Memory B cell (primary cell): Measurements from ENCODE around the gene IKZF1.

Source experiments
- ATAC-seq: fragments of 150-1000 bp; cut with Tn5 transposase; 2 replicates; pipeline ENCODE4 v1.10.0; 2021; ENCODE audit warnings: low read depth, mild to moderate bottlenecking, moderate library complexity
- DNase-seq, 2 donors: peaks; one replicate each; pipeline ENCODE4 v3.0.0; 2022; ENCODE audit warnings: low spot score in 2 of 2
- H3K27ac Mint-ChIP-seq: one replicate; pipeline ENCODE4 v1.8.0; 2022; ENCODE audit warnings: mild to moderate bottlenecking, moderate library complexity, mixed read lengths
- H3K27me3 Mint-ChIP-seq: one replicate; pipeline ENCODE4 v1.8.0; 2022; ENCODE audit warnings: mixed read lengths
- H3K36me3 Mint-ChIP-seq: one replicate; pipeline ENCODE4 v1.8.0; 2022; ENCODE audit warnings: mild to moderate bottlenecking, mixed read lengths
- H3K4me1 Mint-ChIP-seq: one replicate; pipeline ENCODE4 v1.8.0; 2022; ENCODE audit warnings: mixed read lengths
- H3K4me3 Mint-ChIP-seq: one replicate; pipeline ENCODE4 v1.8.0; 2022; ENCODE audit warnings: mild to moderate bottlenecking, moderate library complexity, mixed read lengths
- H3K9me3 Mint-ChIP-seq: one replicate; pipeline ENCODE4 v1.8.0; 2022; ENCODE audit warnings: mixed read lengths

Gene IKZF1

GRCh38 chr7:50356212-50356944, 51.9 kb downstream of the IKZF1 start:
- H3K27me3 Mint-ChIP-seq = no peaks in the 10 kb centered on the region
- no peak overlapping the region for H3K4me3 Mint-ChIP-seq
- DNase-seq (no peak), ATAC-seq (no peak)
- peaks cover 51% of the 10 kb centered on the region for H3K36me3 Mint-ChIP-seq
- H3K9me3 Mint-ChIP-seq = no peaks in the 10 kb centered on the region
- H3K27ac Mint-ChIP-seq = peak overlapping the region; percentile 88
- peaks cover 57% of the 10 kb centered on the region for H3K4me1 Mint-ChIP-seq

GRCh38 chr7:50356945-50357268, 52.4 kb downstream of the IKZF1 start:
- ATAC-seq (no peak), DNase-seq (no peak)
- Mint-ChIP-seq H3K4me1 (peaks cover 51% of the 10 kb centered on the region), H3K27ac (peak overlapping the region; percentile 88), H3K4me3 (no peak overlapping the region), H3K9me3 (no peaks in the 10 kb centered on the region), H3K27me3 (no peaks in the 10 kb centered on the region), H3K36me3 (peaks cover 50% of the 10 kb centered on the region)

- Mint-ChIP-seq H3K36me3 (peaks cover 47% of the 10 kb centered on the region), H3K4me3 (no peak overlapping the region)
Observed at GRCh38 chr7:50357426-50357825, 52.9 kb downstream of the IKZF1 start.

GRCh38 chr7:50358041-50358705, 53.7 kb downstream of the IKZF1 start:
- Mint-ChIP-seq H3K4me1 (peaks cover 56% of the 10 kb centered on the region), H3K4me3 (no peak overlapping the region), H3K27me3 (no peaks in the 10 kb centered on the region), H3K27ac (peak overlapping the region; percentile 88), H3K36me3 (peaks cover 54% of the 10 kb centered on the region), H3K9me3 (no peaks in the 10 kb centered on the region)
- DNase-seq (no peak), ATAC-seq (no peak)

More at GRCh38 chr7:50357426-50357825, 52.9 kb downstream of the IKZF1 start:
- Mint-ChIP-seq H3K27me3 (no peaks in the 10 kb centered on the region), H3K4me1 (peaks cover 49% of the 10 kb centered on the region), H3K27ac (peak overlapping the region; percentile 88), H3K9me3 (no peaks in the 10 kb centered on the region)
- no peak for DNase-seq
- ATAC-seq = no peak

- DNase-seq (no peak), ATAC-seq (no peak)
- Mint-ChIP-seq H3K4me1 (peaks cover 57% of the 10 kb centered on the region), H3K27ac (peak overlapping the region; percentile 88), H3K36me3 (peaks cover 50% of the 10 kb centered on the region), H3K4me3 (no peak overlapping the region), H3K9me3 (no peaks in the 10 kb centered on the region), H3K27me3 (no peaks in the 10 kb centered on the region)
Observed at GRCh38 chr7:50358779-50359178, 54.3 kb downstream of the IKZF1 start.

GRCh38 chr7:50359258-50359994, 54.9 kb downstream of the IKZF1 start:
- Mint-ChIP-seq H3K36me3 (peaks cover 50% of the 10 kb centered on the region), H3K4me1 (peaks cover 59% of the 10 kb centered on the region), H3K27me3 (no peaks in the 10 kb centered on the region), H3K9me3 (no peaks in the 10 kb centered on the region), H3K4me3 (no peak overlapping the region), H3K27ac (peak overlapping the region; percentile 91)
- DNase-seq (no peak), ATAC-seq (no peak)

GRCh38 chr7:50359995-50360925, 55.7 kb downstream of the IKZF1 start:
- DNase-seq (no peak), ATAC-seq (no peak)
- no peak overlapping the region for H3K4me3 Mint-ChIP-seq
- peaks cover 60% of the 10 kb centered on the region for H3K4me1 Mint-ChIP-seq
- H3K27me3 Mint-ChIP-seq = no peaks in the 10 kb centered on the region
- H3K27ac Mint-ChIP-seq = peak overlapping the region; percentile 91
- H3K9me3 Mint-ChIP-seq = no peaks in the 10 kb centered on the region
- H3K36me3 Mint-ChIP-seq = peaks cover 49% of the 10 kb centered on the region

- H3K4me3 Mint-ChIP-seq = no peak overlapping the region
- no peaks in the 10 kb centered on the region for H3K27me3 Mint-ChIP-seq
- DNase-seq (no peak), ATAC-seq (no peak)
- no peaks in the 10 kb centered on the region for H3K9me3 Mint-ChIP-seq
- peaks cover 50% of the 10 kb centered on the region for H3K36me3 Mint-ChIP-seq
- peaks cover 66% of the 10 kb centered on the region for H3K4me1 Mint-ChIP-seq
- H3K27ac Mint-ChIP-seq = peak overlapping the region; percentile 91
Observed at GRCh38 chr7:50362142-50362541, 57.6 kb downstream of the IKZF1 start.

- H3K27ac Mint-ChIP-seq = peak overlapping the region; percentile 91
- H3K27me3 Mint-ChIP-seq = no peaks in the 10 kb centered on the region
- DNase-seq = no peak
- no peaks in the 10 kb centered on the region for H3K9me3 Mint-ChIP-seq
- H3K36me3 Mint-ChIP-seq = peaks cover 48% of the 10 kb centered on the region
- peaks cover 62% of the 10 kb centered on the region for H3K4me1 Mint-ChIP-seq
- H3K4me3 Mint-ChIP-seq = no peak overlapping the region
- peak; percentile 20 for ATAC-seq
Observed at GRCh38 chr7:50362712-50363282, 58.3 kb downstream of the IKZF1 start.

GRCh38 chr7:50363327-50364060, 59.0 kb downstream of the IKZF1 start:
- no peak for ATAC-seq
- H3K4me3 Mint-ChIP-seq = no peak overlapping the region

GRCh38 chr7:50364645-50365044, 60.1 kb downstream of the IKZF1 start:
- Mint-ChIP-seq H3K4me1 (peaks cover 56% of the 10 kb centered on the region), H3K9me3 (peaks cover 5% of the 10 kb centered on the region), H3K27ac (peak overlapping the region; percentile 91), H3K4me3 (no peak overlapping the region), H3K36me3 (peaks cover 51% of the 10 kb centered on the region), H3K27me3 (no peaks in the 10 kb centered on the region)
- no peak for DNase-seq
- no peak for ATAC-seq

More at GRCh38 chr7:50363327-50364060, 59.0 kb downstream of the IKZF1 start:
- no peaks in the 10 kb centered on the region for H3K27me3 Mint-ChIP-seq
- H3K36me3 Mint-ChIP-seq = peaks cover 51% of the 10 kb centered on the region
- H3K27ac Mint-ChIP-seq = peak overlapping the region; percentile 91
- H3K4me1 Mint-ChIP-seq = peaks cover 59% of the 10 kb centered on the region
- H3K9me3 Mint-ChIP-seq = no peaks in the 10 kb centered on the region
- DNase-seq = no peak

GRCh38 chr7:50366311-50366710, 61.8 kb downstream of the IKZF1 start:
- Mint-ChIP-seq H3K4me3 (no peak overlapping the region), H3K36me3 (peaks cover 39% of the 10 kb centered on the region), H3K27ac (peak overlapping the region; percentile 91), H3K27me3 (no peaks in the 10 kb centered on the region), H3K9me3 (peaks cover 5% of the 10 kb centered on the region), H3K4me1 (peaks cover 48% of the 10 kb centered on the region)
- DNase-seq (no peak), ATAC-seq (no peak)

- Mint-ChIP-seq H3K4me1 (peaks cover 52% of the 10 kb centered on the region), H3K4me3 (no peak overlapping the region), H3K36me3 (peaks cover 43% of the 10 kb centered on the region), H3K9me3 (peaks cover 5% of the 10 kb centered on the region), H3K27me3 (no peaks in the 10 kb centered on the region), H3K27ac (peak overlapping the region; percentile 91)
- DNase-seq = no peak
- peak; percentile 66 for ATAC-seq
Observed at GRCh38 chr7:50367100-50367499, 62.6 kb downstream of the IKZF1 start.
